HG03432 (cell line): ENCODE measurements around the gene PAXX.
"Not testable (repeated sequence)": the region's sequence is repeated elsewhere in the genome, so short reads cannot be mapped to it uniquely, and the experiment has no call there.

Experiments used
- ATAC-seq: cut with Tn5 transposase; IDR thresholded peaks from one replicate; pipeline ENCODE4 v1.9.1; 2021; ENCODE audit warnings: mild to moderate bottlenecking, moderate library complexity; ENCODE audit not compliant: unreplicated experiment

Gene PAXX

DNA sequence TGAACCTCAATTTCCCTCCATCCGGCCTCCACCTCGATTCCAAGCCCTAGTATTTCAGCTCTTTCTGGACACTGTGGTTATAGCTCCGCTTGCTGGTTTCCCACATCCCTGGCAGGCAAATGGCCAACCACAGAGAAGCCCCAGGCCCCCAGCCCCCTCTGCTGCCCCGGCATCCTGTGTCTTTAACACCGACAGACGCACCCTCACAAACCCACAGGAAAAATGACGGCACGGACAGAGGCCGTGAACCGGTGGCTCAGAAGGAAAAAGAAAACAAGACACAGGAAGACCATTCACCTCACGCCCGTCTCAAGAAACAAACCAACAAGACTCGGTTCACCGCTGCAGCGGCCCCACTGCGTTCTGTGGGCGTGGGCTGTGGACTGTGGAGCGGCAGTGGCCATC is 5.6 kb downstream of the PAXX start:
- no peak for ATAC-seq

DNA sequence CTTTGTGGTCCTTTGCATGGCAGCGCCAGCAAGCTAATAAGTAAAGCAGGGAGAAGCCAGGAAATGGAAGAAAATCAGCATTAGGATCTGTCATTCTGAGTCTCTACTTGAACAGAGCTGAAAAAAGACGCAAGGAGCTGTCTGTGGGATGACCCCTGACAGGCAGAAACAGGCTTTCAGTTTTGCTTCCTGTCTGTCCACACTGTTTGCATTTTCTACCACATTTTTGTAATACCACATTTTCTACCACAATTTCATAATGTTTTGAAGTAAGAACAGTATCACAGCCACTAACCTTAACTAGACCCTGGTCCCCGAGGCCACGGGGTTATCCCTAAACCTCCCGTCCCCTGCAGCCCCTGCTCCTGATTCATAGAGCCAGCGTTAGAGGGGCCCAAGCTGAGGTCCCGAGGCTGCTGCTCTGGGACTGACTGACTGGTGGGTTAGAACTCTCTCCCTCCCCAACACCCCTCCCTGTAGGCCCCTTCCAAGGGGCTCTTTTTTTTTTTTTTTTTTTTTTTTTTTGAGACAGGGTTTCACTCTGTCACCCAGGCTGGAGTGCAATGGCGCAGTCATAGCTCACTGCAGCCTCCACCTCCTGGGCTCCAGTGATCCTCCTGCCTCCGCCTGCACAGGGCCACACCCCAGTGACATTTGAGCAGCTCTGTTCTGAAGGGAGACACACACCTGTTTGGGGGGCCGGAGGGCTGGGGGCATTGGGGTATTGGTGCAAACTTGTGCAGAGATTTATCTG is 8.1 kb downstream of the PAXX start:
- ATAC-seq: no peak

DNA sequence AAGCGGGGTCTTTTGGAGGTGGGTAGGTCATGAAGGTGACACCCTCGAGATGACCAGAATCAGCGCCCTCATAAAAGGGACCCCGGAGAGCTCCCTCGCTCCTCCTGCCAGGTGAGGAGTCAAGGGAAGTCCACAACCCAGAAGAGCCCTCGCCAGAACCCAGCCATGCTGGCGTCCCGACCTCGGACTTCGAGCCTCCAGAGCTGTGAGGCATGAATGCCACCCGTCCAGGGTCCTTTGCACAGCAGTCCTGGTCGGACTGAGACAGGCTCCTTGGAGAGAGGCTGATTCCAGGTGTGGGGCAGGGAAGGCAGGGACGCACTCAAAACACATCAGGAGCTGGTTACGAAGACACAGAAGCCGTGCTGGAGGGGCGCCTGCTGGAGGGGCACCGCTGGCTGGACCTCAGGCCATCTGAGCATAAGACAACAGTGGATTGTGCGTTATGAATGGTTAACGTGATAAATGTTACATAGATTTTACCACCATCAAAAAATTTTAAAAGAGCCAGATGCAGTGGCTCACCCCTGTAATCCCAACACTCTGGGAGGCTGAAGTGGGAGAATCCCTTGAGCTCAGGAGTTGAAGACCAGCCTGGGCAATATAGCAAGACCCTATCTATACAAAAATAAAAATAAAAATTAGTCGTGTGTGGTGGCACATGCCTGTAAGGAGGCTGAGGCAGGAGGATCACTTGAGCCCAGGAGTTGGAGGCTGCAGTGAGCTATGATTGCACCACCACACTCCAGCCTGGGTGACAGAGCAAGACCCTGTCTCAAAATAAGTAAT is 9.8 kb downstream of the PAXX start:
- no peak for ATAC-seq

DNA sequence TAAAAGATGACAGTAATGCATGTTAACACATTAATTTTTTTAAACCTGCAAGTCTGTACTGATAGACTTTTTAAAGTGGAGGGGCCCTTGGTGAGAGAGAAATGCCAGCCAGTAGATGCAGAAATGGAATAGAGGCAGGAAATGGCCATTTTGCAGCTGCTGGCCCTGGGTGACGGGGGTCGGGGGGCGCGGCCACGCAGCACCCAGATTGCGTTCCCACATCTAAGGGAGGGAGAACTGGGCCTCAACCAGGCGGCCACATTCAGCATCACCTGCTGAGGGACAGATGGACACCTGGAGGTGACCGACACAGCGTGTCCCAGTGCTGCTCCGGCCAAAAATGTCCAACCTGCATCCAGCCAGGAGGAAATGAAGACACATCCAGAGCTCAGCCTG is 10.4 kb downstream of the PAXX start:
- ATAC-seq: no peak

DNA sequence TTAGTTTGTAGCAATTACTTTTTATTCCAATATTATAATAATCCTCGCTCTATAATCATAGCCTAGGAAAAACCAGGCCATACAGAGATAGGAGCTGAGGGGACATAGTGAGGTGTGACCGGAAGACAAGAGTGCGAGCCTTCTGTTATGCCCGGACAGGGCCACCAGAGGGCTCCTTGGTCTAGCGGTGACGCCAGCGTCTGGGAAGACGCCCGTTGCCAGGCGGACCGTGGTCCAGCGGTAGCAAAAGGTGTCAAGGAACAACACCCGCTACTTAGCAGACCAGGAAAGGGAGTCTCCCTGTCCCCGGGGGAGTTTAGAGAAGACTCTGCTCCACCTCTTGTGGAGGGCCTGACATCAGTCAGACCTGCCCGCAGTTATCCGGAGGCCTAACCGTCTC is 12.1 kb downstream of the PAXX start:
- not testable (repeated sequence) for ATAC-seq

DNA sequence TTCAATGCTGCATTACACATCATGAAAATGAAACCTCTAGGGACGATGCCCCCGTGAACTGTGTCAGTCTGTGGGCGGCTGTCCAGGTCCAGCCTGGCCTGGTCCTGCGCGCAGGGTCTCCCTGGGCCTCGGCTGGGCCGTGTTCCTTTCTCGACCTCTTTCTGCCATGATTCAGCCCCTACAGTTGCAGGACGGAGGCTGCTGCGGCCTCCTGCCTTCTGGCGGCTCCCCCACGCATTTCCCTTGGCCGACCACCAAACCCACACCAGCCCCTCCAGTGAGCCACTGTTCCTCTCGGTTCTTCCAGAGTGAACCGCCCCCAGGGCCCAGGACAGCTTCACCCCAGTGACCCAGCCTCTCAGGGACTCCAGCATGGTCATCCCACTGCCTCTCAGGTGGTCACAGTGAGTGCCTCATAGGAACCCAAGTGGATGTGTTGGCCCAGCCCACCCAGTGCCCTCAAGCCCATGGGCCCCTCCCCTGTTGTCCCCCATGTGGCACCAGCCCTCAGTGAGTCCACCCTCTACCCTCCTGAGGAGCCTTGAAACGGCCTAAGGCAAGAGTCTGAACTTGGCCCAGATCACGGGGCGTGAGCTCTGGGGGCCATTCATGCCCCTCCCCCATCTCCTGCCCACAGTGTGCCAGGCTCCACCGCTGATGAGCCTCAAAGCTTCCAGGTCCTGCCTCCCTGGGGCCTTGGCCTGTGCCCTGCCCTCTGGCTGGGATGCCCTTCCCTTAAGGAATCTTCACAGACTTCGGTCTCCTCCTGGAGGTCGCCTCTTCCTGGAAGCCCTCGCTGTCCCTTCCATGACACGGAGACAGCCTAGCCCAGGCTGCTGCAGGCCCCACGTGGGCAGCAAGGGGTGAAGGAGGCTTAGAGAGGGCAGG is 14.1 kb downstream of the PAXX start:
- no peak for ATAC-seq

DNA sequence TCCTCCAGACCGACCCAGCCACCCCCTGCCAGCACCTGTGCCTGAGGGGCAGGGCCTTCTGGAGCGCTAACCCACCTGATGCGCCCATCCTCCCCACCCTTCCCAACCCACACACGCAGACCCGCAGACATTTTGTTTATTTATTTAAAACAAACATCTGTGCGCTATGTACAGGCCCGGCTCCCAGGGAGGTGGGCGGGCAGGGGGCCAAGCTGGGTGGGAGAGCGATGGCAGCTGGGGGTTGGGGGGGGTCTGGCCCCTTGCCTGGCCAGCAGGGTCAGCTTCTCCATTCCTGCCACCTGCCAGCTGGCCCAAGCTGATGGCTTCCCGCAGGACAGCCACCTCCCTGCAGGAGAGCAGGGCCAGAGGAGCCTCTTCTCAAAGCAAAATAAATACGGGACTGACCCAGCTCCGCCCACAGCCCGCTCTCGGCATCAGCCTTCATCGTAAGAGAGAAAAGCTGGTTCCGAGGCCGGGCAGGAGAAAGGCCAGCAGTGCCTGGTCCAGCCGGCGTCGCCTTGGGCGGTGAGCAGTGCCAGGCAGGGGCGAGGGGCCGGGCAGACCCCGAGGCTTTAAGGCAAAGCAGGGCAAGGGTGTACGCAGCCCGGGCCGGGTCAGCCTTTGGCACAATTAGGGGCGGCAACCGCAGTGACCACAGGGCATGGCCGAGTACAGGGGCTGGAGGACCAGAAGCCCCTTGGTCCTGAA is 15.0 kb downstream of the PAXX start:
- no peak for ATAC-seq

DNA sequence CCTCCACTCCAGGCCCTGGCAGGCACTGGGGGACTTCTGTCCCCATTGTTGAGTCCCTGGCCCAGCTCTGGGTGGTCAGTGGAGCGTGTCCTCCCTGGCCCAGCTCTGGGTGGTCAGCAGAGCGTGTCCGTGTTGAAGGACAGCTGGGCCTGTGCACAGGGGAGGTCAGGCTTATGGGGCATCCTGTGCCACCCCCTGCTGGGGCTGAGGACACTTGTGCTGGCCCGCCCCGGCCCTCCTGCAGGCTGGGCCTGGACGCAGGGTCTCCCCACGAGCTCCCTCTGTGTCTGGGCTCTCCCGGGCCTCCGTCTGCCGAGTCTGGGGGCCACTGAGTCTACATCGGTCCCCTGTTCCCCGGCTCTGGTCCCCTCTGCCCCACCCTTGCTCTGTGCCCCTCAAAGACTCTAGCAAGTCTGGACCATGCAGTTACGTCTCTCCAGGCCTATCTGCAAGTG is 15.6 kb downstream of the PAXX start:
- no peak for ATAC-seq

DNA sequence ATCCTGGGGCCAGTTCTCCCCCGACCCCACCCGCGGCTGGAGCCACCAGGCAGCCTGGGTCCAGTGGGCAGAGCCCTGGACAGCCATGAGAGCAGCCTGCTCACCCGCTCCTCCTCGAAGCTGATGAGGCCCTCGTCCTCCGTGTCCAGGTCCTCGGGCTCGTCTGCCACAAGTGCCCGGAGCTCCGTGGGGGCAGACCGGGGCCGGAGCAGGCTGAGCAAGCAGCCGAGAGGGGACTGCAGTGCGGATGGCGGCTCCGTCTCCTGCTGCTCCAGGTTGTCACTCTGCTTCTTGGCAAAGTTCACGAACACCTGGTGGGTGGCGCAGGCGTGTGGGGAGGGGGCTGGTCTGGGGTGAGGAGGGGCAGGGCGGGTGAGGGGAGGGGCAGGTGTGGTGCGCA is 16.1 kb downstream of the PAXX start:
- no peak for ATAC-seq

DNA sequence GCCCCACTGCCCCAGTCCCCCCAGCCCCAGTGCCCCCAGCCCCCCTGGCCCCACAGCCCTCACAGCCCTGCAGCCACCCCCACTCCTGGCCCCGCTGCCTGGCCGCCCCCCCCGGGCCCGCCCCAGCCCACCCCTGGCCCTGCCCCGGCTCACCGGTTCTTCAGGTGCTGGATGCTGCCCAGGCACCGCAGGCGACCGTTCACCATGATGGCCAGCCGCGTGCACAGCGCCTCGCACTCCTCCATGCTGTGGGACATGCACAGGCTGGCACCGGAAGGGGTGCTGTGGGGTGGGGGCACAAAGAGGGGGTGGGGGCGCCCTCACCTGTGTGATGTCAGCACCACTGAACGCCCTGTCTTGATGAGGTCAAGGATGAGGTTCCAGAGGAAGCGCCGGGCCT is 17.0 kb downstream of the PAXX start:
- ATAC-seq: no peak

DNA sequence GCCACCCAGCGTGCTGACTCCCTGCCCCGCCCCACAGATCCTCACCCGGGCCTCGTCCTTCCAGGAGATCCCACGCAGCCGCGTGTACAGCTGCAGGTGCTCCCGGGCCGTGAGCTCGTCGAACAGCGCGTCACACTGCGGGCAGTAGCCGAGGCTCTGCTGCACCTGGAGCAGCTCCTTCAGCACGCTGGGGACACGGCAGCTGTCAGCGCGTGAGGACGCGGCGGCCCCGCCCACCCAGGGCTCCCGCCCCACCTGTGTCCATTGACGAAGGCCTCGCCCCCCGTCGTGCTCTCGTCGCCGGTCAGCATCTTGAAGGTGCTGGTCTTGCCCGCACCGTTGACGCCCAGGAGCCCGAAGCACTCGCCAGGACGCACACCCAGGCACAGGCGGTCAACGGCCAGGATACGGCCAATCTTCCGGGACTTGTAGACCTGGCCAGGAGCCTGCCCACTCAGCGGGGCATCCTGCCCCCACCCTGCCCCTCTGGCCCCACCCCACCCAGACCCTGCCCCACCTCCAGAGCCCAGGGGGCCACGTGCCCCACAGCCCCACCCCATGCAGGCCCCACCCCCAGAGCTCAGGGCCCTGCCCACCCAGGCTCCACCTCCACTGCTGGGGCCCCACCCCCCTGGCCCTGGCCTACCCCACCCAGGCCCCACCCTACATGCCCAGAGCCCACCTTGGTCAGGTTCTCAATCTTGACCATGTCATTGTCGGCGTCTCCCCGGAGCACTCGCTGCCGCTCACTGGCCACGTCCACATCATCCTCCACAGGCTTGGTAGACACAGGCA is 17.9 kb downstream of the PAXX start:
- ATAC-seq: no peak

DNA sequence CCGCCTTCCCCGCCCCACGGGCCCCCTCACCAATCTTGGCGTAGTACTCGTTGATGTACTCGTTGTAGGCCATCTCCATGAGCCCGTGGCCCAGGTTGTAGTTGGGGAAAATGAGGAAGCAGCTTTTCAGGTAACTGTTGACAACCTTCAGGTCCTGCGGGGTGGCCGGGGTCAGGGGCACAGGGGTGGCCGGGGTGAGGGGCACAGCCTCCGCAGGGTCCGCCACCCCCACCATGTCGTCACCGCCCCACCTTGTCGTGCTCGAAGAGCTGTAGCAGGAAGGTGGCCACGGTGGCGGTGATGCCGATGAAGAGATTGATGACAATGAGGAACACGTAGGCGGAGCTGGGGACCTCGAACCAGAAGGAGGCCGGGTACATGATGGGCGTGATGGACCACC is 18.9 kb downstream of the PAXX start:
- ATAC-seq: no peak

DNA sequence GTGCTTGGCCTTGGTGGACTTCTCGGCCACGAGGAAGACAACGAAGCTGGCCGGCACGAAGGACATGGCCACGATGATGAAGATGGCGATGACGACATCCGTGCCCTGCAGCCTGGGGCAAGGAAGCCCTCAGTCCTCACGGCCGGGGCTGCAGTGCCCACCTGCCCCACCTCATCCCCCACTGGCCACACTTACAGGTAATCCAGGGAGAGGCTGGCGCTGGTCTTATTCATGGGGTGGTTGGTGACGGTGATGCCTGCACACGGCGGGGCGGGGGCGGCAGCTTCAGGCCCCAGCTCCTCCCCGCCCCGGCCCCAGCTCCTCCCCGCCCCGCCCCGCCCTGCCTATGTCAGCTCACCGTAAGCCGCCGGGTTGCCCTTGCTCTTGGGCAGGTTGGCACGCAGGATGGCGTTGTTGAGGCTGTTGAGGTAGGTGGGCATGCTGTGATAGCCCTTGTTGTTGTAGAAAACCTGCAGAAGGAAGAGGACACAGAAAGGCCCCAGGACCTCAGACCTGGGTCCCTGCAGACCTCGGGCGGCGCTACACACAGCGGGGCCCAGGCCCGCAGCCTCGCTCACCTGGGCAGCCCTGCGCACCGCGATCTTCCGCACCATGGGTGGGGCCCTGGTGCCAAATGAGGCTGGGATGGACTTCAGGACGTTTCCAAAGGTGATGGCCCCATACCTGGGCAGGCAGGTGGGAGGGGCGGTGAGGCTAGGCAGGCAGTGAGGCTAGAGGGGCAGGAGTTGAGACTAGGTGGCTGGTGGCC is 19.9 kb downstream of the PAXX start:
- no peak for ATAC-seq

DNA sequence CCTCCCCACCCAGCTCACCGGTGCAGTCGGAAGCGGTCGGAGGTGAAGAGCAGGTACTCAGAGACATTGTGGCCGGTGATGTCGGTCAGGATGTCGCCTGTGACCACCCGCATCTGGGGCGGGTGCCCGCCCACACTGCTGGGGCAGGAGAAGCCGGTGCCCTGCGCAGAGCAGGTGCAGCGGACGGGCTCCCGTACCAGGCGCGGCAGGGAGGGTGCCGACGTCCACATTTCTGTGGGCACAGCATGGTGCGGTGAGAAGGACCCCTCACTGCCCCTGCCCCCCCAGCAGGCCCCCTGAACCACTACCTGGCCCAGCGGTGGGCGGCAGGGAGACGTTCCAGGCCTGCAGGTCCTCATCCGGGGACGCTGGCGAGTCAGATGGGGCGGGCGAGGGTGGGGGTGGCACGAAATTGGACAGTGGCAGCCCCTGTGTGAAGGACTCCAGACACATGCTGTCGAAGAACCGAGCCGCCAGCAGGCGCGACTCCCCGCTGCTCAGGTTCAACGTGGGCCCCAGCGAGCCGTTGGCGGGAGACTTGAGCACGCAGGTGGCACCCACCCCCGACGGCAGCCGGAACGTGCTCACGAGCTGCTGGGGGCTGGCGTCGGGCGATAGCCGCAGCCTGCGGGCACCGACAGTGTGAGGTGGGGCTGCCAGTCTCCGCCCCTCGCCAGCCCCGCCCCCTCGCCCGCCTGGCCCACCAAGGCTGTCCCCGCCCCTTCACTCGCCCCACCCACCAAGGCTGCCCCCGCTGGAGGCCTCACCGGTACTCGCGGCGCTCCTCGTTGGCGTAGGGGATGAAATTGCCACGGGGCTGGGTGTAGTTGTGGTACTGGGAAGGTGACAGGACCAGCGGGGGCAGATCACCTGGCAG is 20.7 kb downstream of the PAXX start:
- ATAC-seq: no peak

DNA sequence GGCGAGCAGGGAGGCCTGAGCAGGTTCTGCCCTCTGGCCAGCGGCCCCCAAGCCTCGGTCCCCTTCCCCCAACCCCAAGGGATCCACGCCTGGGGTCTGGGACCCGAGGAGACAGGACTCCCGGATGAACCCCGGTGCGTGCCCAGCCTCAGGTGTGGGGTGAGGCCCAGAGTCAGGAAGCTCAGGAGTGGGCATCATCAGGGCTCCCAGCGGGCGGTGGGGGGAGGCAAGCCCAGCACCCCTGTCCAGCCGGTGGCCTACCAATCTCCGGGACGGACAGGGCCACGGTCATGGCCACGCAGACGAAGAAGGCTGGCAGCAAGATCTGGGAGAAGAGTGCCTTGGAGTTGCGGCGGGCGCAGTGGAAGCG is 21.3 kb downstream of the PAXX start:
- no peak for ATAC-seq

DNA sequence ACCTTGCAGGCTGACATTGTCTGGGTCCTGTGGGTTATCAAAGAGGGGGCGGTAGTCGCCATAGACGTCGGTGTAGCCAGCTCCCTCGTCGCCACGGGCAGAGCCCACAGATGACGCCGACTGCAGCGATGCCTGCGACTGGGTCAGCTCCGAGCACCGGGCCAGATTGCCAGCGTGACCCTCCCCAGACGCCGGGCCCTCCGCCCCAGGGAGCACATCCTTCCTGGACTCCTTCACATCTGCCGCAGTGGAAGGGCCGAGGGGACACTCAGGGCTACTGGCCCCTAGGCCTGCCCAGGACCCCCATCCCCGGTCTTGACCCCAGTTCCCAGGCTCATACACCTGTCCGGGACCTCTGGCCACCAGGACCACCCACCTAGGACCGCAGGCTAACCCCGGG is 21.9 kb downstream of the PAXX start:
- ATAC-seq: no peak

DNA sequence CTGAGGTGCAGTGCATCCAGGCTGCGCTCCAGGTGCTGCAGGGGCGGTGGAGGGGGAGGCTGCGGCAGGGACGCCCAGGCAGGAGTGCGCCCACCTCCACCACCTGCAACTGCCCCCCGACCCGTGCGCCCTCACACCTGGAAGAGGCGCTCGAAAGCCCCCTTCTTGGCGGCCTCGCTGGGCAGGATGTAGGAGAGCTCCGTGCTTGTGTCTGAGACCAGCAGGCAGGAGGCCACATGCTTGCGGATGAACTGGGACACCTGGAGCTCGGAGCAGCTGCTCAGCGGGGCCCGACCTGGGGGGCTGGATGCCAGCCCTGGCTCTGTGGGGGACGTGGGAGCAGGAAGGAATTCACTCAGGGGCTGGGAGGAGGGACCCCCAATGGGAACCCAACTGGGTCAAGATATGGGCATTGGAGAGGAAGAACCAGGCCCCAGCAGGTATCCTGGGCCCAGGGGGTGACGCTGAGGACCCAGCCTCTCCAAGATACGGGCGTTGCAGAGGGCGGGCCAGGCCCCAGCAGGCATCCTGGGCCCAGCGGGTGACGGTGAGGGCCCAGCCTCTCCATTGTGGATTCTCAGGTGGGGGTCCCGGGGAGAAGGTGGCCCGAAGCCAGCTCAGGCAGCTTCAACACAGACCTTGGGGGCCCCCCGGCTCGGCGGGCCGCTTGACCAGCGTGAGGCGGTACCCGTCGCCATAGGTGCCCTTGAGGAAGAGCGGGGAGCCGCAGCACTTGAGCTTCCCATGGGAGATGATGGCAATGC is 22.7 kb downstream of the PAXX start:
- no peak for ATAC-seq

DNA sequence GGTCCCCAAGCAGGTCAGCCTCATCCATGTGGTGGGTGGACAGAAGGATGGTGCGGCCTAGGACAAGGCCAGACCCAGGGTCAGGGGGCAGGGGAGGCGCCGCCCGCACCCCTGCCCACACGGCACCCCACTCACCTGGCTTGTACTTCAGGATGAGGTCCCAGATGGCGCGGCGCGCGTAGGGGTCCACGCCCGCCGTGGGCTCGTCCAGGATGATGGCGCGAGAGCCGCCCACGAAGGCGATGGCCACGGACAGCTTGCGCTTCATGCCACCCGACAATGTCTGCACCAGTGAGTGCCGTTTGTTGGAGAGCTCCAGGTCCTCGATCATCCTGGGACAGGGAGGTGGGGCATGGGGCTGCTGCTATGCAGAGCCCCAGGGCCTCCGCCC is 23.3 kb downstream of the PAXX start:
- ATAC-seq: no peak
